ENCODE results near the gene MMP21.

Gene MMP21

DNA sequence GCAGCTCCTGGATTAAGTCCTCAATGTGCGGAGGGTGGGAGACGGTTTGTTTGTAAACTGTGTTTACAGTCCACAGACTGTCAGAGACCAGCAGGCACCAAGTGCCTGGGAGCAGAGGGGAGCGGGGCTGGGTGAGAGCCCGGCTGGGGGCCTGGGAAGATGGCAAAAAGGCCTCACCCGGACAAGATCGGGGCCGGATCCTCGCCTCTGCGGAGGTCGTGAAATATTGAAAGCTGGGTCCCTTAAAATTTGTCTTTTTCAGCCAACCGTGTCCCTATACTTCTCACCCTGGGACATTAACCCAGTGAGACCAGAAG lies 2.8 kb downstream of the MMP21 start:
- Histone ChIP-seq H3K4me3 (ENCODE audit: low read length) (no peak overlapping the region), H3K36me3 (replicated peaks; ENCODE audit: low read depth, low read length) (no peaks in the 10 kb centered on the region), H3K9ac (ENCODE audit: low read length) (no peak overlapping the region), H4K20me1 (ENCODE audit: insufficient read depth, low read length) (no peaks in the 10 kb centered on the region), H3K4me1 (ENCODE audit: low read length) (no peaks in the 10 kb centered on the region), H3K27me3 (ENCODE audit: low read depth, low read length) (no peaks in the 10 kb centered on the region), H3K79me2 (ENCODE audit: low read length) (no peaks in the 10 kb centered on the region), H3K4me2 (ENCODE audit: low read length) (no peak overlapping the region), H3K27ac (ENCODE audit: low read length) (no peak overlapping the region), H2AFZ (ENCODE audit: low read depth, low read length) (no peak overlapping the region), H3K9me3 (ENCODE audit: insufficient read depth, low read length) (no peaks in the 10 kb centered on the region)
- TF ChIP-seq, protein P1, sequence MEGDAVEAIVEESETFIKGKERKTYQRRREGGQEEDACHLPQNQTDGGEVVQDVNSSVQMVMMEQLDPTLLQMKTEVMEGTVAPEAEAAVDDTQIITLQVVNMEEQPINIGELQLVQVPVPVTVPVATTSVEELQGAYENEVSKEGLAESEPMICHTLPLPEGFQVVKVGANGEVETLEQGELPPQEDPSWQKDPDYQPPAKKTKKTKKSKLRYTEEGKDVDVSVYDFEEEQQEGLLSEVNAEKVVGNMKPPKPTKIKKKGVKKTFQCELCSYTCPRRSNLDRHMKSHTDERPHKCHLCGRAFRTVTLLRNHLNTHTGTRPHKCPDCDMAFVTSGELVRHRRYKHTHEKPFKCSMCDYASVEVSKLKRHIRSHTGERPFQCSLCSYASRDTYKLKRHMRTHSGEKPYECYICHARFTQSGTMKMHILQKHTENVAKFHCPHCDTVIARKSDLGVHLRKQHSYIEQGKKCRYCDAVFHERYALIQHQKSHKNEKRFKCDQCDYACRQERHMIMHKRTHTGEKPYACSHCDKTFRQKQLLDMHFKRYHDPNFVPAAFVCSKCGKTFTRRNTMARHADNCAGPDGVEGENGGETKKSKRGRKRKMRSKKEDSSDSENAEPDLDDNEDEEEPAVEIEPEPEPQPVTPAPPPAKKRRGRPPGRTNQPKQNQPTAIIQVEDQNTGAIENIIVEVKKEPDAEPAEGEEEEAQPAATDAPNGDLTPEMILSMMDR (IDR thresholded peaks at IDR 0.05; ENCODE audit: low read depth, low read length): no peak
- no peak for TF ChIP-seq EZH2phosphoT487 (IDR thresholded peaks at IDR 0.05; ENCODE audit: low read depth)

DNA sequence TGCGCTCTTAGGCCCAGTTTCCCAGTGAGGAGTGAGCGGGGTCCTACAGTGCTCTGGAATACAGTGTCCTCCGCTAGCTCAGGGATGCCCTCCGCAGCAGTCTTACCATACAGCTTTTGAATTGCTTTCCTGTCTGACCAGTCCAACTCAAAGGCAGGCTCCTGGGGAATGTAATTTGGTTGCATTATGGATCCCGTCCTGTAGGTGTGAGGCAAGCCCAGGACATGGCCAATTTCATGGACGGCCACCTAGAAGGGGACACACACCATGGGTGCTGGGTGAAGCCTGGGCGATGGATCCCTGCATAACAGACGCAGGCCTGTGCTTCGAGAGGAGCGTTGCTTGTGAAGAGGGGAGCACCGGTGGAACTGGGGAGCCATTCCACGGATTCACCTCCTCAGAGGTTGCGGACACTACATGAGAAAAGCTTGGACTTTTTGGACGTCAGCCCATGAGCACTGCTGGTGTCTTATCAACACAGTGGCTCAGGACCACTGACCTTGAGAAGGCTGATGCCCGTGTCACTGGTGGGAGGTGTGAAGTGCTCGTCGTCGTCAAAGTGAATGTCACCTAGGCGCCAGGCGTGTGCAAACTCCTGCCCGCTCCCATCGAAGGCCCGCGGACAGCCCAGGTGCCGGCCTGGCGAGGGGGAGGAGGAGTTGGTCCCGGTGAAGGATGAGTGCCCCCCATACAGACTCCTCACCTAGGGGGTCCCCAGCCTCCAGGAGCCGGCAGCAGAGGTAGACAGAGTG lies 3.3 kb downstream of the MMP21 start:
- Histone ChIP-seq H3K4me3 (ENCODE audit: low read length) (no peak overlapping the region), H3K4me1 (ENCODE audit: low read length) (no peaks in the 10 kb centered on the region), H3K79me2 (ENCODE audit: low read length) (no peaks in the 10 kb centered on the region), H2AFZ (ENCODE audit: low read depth, low read length) (no peak overlapping the region), H4K20me1 (ENCODE audit: insufficient read depth, low read length) (no peaks in the 10 kb centered on the region), H3K27me3 (ENCODE audit: low read depth, low read length) (no peaks in the 10 kb centered on the region), H3K27ac (ENCODE audit: low read length) (no peak overlapping the region), H3K4me2 (ENCODE audit: low read length) (no peak overlapping the region), H3K9ac (ENCODE audit: low read length) (no peak overlapping the region), H3K9me3 (ENCODE audit: insufficient read depth, low read length) (no peaks in the 10 kb centered on the region), H3K36me3 (replicated peaks; ENCODE audit: low read depth, low read length) (no peaks in the 10 kb centered on the region)
- no peak for TF ChIP-seq EZH2phosphoT487 (IDR thresholded peaks at IDR 0.05; ENCODE audit: low read depth)
- TF ChIP-seq, protein P1 (IDR thresholded peaks at IDR 0.05; ENCODE audit: low read depth, low read length): no peak

DNA sequence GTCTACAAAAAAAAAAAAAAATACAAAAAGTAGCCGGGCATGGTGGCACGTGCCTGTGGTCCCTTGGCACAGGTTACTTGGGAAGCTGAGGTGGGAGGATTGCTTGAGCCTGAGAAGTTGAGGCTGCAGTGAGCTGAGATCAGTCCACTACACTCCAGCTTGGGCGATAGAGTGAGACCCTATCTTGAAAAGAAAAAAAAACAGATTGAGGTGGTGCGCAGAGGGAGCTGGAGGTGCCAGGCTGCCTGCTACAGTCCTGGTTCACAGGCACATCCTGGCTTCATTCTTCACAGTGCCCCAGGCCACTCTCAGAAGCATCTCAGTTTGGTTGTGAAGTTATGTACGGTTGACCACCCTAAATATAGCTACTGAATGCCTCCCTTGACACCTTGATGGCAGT lies 4.8 kb downstream of the MMP21 start:
- Histone ChIP-seq H3K36me3 (replicated peaks; ENCODE audit: low read depth, low read length) (no peaks in the 10 kb centered on the region), H3K79me2 (ENCODE audit: low read length) (no peaks in the 10 kb centered on the region), H4K20me1 (ENCODE audit: insufficient read depth, low read length) (no peaks in the 10 kb centered on the region), H3K27me3 (ENCODE audit: low read depth, low read length) (no peaks in the 10 kb centered on the region), H3K9ac (ENCODE audit: low read length) (no peak overlapping the region), H3K27ac (ENCODE audit: low read length) (no peak overlapping the region), H3K9me3 (ENCODE audit: insufficient read depth, low read length) (no peaks in the 10 kb centered on the region), H2AFZ (ENCODE audit: low read depth, low read length) (no peak overlapping the region), H3K4me3 (ENCODE audit: low read length) (no peak overlapping the region), H3K4me1 (ENCODE audit: low read length) (no peaks in the 10 kb centered on the region), H3K4me2 (ENCODE audit: low read length) (no peak overlapping the region)
- no peak for TF ChIP-seq EZH2phosphoT487 (IDR thresholded peaks at IDR 0.05; ENCODE audit: low read depth)
- TF ChIP-seq, protein P1 (IDR thresholded peaks at IDR 0.05; ENCODE audit: low read depth, low read length): no peak

DNA sequence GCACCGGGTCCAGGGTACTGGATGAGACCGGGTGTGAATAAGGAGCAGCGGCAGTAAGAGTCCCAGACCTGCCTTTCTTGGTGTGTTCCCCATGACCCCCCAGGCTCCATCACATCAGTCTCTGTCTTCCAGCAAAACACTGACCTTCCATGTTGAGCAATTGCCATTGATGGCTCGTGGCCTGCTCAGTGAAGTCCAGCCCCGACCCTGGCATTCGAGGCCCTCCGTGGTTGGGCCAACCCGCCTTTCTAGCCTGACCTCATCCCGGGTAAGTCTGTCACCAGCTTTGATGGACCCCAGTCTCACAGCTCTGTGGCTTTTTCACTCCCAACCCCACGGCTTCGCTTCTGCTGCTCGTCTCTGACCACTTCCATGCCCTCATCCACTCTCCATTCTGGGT lies 6.4 kb downstream of the MMP21 start:
- TF ChIP-seq EZH2phosphoT487 (IDR thresholded peaks at IDR 0.05; ENCODE audit: low read depth): no peak
- TF ChIP-seq, protein P1 (IDR thresholded peaks at IDR 0.05; ENCODE audit: low read depth, low read length): no peak
- no peaks in the 10 kb centered on the region for H3K79me2 ChIP-seq (ENCODE audit: low read length)
- H4K20me1 ChIP-seq (ENCODE audit: insufficient read depth, low read length): no peaks in the 10 kb centered on the region
- H3K9me3 ChIP-seq (ENCODE audit: insufficient read depth, low read length): no peaks in the 10 kb centered on the region
- no peaks in the 10 kb centered on the region for H3K4me1 ChIP-seq (ENCODE audit: low read length)
- no peak overlapping the region for H2AFZ ChIP-seq (ENCODE audit: low read depth, low read length)
- H3K9ac ChIP-seq (ENCODE audit: low read length): no peak overlapping the region
- no peak overlapping the region for H3K27ac ChIP-seq (ENCODE audit: low read length)
- peaks cover 6% of the 10 kb centered on the region for H3K36me3 ChIP-seq (replicated peaks; ENCODE audit: low read depth, low read length)
- no peak overlapping the region for H3K4me3 ChIP-seq (ENCODE audit: low read length)
- H3K4me2 ChIP-seq (ENCODE audit: low read length): no peak overlapping the region
- H3K27me3 ChIP-seq (ENCODE audit: low read depth, low read length): no peaks in the 10 kb centered on the region

Data from OCI-LY3 (cell line).